ENCODE measurements around the gene MTPN. TPM values are rescaled to one million over a fixed set of nuclear protein-coding genes. Genes with fewer than 3 reads are reported as not detected.
A peak's percentile ranks its signal among the peaks of the same experiment; 100 is the strongest.

MTPN gene
- total RNA-seq, 1 donor from 2014 or later: 67.9 TPM

DNA sequence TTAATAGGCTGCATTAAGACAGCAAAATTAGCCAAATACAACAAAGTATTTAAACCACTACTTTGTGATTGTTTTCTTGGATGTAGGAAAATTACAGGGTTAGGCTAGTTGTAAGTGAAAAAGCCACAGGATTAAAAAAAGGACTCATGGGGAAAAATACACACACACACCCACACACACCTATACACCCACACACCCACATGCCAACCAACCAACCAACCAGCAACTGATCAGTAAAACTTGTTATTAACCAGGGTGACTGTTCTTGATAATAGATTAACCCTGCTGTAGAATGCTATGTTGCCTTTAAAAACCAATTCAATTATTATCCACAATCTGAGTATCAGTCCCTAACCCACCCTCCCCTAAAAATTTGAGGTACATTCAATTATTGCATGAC, 49.0 kb downstream of the MTPN start:
- TF ChIP-seq, protein P1, sequence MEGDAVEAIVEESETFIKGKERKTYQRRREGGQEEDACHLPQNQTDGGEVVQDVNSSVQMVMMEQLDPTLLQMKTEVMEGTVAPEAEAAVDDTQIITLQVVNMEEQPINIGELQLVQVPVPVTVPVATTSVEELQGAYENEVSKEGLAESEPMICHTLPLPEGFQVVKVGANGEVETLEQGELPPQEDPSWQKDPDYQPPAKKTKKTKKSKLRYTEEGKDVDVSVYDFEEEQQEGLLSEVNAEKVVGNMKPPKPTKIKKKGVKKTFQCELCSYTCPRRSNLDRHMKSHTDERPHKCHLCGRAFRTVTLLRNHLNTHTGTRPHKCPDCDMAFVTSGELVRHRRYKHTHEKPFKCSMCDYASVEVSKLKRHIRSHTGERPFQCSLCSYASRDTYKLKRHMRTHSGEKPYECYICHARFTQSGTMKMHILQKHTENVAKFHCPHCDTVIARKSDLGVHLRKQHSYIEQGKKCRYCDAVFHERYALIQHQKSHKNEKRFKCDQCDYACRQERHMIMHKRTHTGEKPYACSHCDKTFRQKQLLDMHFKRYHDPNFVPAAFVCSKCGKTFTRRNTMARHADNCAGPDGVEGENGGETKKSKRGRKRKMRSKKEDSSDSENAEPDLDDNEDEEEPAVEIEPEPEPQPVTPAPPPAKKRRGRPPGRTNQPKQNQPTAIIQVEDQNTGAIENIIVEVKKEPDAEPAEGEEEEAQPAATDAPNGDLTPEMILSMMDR (IDR thresholded peaks at IDR 0.05; ENCODE audit: borderline replicate concordance): no peak
- intact Hi-C loops (cut with micrococcal nuclease): no loop called here
- H3K36me3 ChIP-seq: peaks cover 11% of the 10 kb centered on the region
- H3K9me3 ChIP-seq (replicated peaks): no peaks in the 10 kb centered on the region
- H3K27me3 ChIP-seq (ENCODE audit: low read depth): no peaks in the 10 kb centered on the region
- H3K4me1 ChIP-seq: peaks cover 73% of the 10 kb centered on the region
- peak overlapping the region; percentile 82 for H3K27ac ChIP-seq (replicated peaks)
- DNase-seq: no peak
- no peak overlapping the region for H3K4me3 ChIP-seq

GRCh38 chr7:135925210-135925609, 51.9 kb downstream of the MTPN start:
- Histone ChIP-seq H3K4me3 (no peak overlapping the region), H3K4me1 (peaks cover 46% of the 10 kb centered on the region), H3K27me3 (ENCODE audit: low read depth) (no peaks in the 10 kb centered on the region), H3K36me3 (peaks cover 11% of the 10 kb centered on the region), H3K27ac (replicated peaks) (no peak overlapping the region), H3K9me3 (replicated peaks) (no peaks in the 10 kb centered on the region)
- DNase-seq: no peak
- intact Hi-C loops (cut with micrococcal nuclease): no loop called here
- TF ChIP-seq, protein P1 (IDR thresholded peaks at IDR 0.05; ENCODE audit: borderline replicate concordance): no peak

- H3K4me1 ChIP-seq: peaks cover 37% of the 10 kb centered on the region
These were observed 52.9 kb downstream of the MTPN start for GRCh38 chr7:135924302-135924701.

GRCh38 chr7:135922263-135922662, 54.9 kb downstream of the MTPN start:
- H3K4me3 ChIP-seq: no peak overlapping the region
- TF ChIP-seq, protein P1 (IDR thresholded peaks at IDR 0.05; ENCODE audit: borderline replicate concordance): no peak
- intact Hi-C loops (cut with micrococcal nuclease): no loop called here
- peaks cover 23% of the 10 kb centered on the region for H3K4me1 ChIP-seq
- H3K27me3 ChIP-seq (ENCODE audit: low read depth): no peaks in the 10 kb centered on the region
- no peak for DNase-seq
- H3K36me3 ChIP-seq: no peaks in the 10 kb centered on the region
- H3K9me3 ChIP-seq (replicated peaks): no peaks in the 10 kb centered on the region
- H3K27ac ChIP-seq (replicated peaks): no peak overlapping the region

More at GRCh38 chr7:135924302-135924701, 52.9 kb downstream of the MTPN start:
- intact Hi-C loops (cut with micrococcal nuclease): no loop called here
- no peak for DNase-seq
- TF ChIP-seq, protein P1 (IDR thresholded peaks at IDR 0.05; ENCODE audit: borderline replicate concordance): no peak
- Histone ChIP-seq H3K27me3 (ENCODE audit: low read depth) (no peaks in the 10 kb centered on the region), H3K9me3 (replicated peaks) (no peaks in the 10 kb centered on the region), H3K27ac (replicated peaks) (no peak overlapping the region), H3K36me3 (peaks cover 11% of the 10 kb centered on the region), H3K4me3 (no peak overlapping the region)

DNA sequence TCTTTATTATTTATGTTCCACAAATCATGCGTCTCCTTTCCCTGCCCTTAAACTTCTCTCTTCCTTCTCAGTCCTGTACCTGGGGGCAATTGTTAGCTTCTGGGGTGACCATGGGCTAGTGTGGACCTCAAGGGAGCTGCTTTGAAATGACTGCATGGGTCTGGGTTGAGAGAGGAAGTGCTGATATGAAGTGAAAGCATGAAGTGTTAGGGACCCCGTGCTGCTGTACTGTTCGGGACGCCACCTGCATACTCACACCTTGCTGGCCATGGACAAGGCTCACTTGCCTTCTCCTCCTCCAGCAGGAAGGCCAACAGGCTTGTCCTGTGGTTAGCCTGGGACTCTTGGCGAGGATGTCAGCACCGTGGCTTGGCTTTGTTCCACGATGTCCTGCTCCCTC, 56.7 kb downstream of the MTPN start:
- H3K36me3 ChIP-seq: no peaks in the 10 kb centered on the region
- H3K4me1 ChIP-seq: peaks cover 14% of the 10 kb centered on the region
- TF ChIP-seq, protein P1 (IDR thresholded peaks at IDR 0.05; ENCODE audit: borderline replicate concordance): no peak
- H3K4me3 ChIP-seq: no peak overlapping the region
- H3K27me3 ChIP-seq (ENCODE audit: low read depth): no peaks in the 10 kb centered on the region
- no peak overlapping the region for H3K27ac ChIP-seq (replicated peaks)
- no peaks in the 10 kb centered on the region for H3K9me3 ChIP-seq (replicated peaks)
- intact Hi-C loops (cut with micrococcal nuclease): no loop called here
- DNase-seq: no peak
